ENCODE results near the gene ALDH16A1.

DNA sequence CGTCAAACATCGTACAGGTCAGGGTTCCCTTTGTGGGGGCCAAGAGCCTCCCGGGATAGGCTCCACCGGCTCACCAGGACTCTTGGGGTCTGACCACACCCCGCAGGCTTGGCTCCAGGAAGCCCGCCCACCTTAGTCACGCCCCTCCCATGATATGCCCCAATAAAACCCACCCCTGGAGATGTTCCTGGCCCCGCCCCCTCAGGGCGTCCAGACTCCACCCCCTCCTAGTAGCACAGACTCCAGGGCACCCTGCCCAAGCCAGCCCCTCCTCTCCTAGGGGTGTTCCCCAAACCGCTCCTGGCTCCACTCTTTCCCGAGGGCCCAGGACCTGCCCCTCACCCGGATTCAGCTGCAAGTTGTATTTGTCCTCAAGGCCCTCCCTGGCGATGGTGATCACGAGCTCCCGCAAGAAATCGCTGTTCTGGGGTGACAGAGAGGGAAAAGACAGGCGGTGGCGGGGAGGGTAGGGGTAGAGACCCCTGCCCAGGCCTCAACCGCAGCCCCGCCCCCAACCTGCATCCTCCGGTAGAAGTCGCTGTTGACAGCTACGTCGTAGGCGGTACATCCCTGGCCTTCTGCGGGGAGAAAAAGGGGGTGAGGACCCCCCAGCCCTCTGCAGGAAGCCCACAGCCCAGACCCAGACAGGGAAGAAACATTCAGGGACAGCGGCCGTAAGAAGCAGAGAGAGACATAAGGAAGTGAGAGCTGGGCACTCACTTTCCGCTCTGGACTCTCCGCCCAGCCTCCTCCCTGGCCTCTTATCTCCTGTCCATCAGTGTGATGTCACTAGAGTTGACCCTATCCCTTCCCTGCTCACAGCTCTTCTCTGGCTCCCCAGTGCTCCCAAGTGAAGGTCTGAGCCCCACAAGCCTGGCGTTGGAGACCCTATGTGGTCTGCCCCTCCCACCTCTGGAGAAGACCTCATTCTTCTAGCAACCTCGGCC is 5.3 kb upstream of the ALDH16A1 start:
- TF ChIP-seq, protein P1, sequence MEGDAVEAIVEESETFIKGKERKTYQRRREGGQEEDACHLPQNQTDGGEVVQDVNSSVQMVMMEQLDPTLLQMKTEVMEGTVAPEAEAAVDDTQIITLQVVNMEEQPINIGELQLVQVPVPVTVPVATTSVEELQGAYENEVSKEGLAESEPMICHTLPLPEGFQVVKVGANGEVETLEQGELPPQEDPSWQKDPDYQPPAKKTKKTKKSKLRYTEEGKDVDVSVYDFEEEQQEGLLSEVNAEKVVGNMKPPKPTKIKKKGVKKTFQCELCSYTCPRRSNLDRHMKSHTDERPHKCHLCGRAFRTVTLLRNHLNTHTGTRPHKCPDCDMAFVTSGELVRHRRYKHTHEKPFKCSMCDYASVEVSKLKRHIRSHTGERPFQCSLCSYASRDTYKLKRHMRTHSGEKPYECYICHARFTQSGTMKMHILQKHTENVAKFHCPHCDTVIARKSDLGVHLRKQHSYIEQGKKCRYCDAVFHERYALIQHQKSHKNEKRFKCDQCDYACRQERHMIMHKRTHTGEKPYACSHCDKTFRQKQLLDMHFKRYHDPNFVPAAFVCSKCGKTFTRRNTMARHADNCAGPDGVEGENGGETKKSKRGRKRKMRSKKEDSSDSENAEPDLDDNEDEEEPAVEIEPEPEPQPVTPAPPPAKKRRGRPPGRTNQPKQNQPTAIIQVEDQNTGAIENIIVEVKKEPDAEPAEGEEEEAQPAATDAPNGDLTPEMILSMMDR (IDR thresholded peaks at IDR 0.05): no peak
- no peak for TF ChIP-seq POLR2A (IDR thresholded peaks at IDR 0.05)

Measured in heart left ventricle (tissue), 13 donors.